GM03348 (cell line): Measurements from ENCODE around the gene TSACC.
"Not testable (repeated sequence)": the region's sequence is repeated elsewhere in the genome, so short reads cannot be mapped to it uniquely, and the experiment has no call there.

Experiments
- DNase-seq: peaks from one replicate; pipeline ENCODE4 v3.0.0; 2012; ENCODE audit warnings: low spot score

TSACC gene

GRCh38 chr1:156346636-156347035 is 8.3 kb downstream of the TSACC start:
- DNase-seq: peak; percentile 82

- DNase-seq: peak; percentile 66
These were observed 9.0 kb downstream of the TSACC start for GRCh38 chr1:156347331-156347730.

- not testable (repeated sequence) for DNase-seq
These were observed 14.2 kb downstream of the TSACC start for GRCh38 chr1:156352481-156352880.

- DNase-seq: no peak
These were observed 18.0 kb downstream of the TSACC start for GRCh38 chr1:156356262-156356874.

GRCh38 chr1:156356875-156357534 is 18.7 kb downstream of the TSACC start:
- peak; percentile 59 for DNase-seq

- DNase-seq: no peak
These were observed 19.7 kb downstream of the TSACC start for GRCh38 chr1:156357977-156358376.

GRCh38 chr1:156358641-156359040 is 20.3 kb downstream of the TSACC start:
- no peak for DNase-seq

- no peak for DNase-seq
These were observed 20.9 kb downstream of the TSACC start for GRCh38 chr1:156359249-156359648.

GRCh38 chr1:156359973-156360372 is 21.6 kb downstream of the TSACC start:
- DNase-seq: peak; percentile 68

- no peak for DNase-seq
These were observed 22.2 kb downstream of the TSACC start for GRCh38 chr1:156360534-156360933.

- DNase-seq: no peak
These were observed 27.4 kb downstream of the TSACC start for GRCh38 chr1:156365754-156366153.

- DNase-seq: no peak
These were observed 28.2 kb downstream of the TSACC start for GRCh38 chr1:156366378-156367166.

GRCh38 chr1:156367383-156368156 is 29.2 kb downstream of the TSACC start:
- DNase-seq: no peak

- DNase-seq: no peak
These were observed 29.9 kb downstream of the TSACC start for GRCh38 chr1:156368157-156368658.

GRCh38 chr1:156368889-156369684 is 30.8 kb downstream of the TSACC start, which contains the start of gene RHBG:
Gene RHBG (plus strand): TSS chr1:156369211. CDS start chr1:156369250, 39 bp downstream.
- peak; percentile 46 for DNase-seq

GRCh38 chr1:156369685-156370286 is 31.5 kb downstream of the TSACC start:
- DNase-seq: not testable (repeated sequence)

- peak; percentile 70 for DNase-seq
These were observed 33.4 kb downstream of the TSACC start for GRCh38 chr1:156371553-156372264.

- no peak for DNase-seq
These were observed 33.9 kb downstream of the TSACC start for GRCh38 chr1:156372265-156372586.

- no peak for DNase-seq
These were observed 34.5 kb downstream of the TSACC start for GRCh38 chr1:156372876-156373275.

GRCh38 chr1:156373546-156373945 is 35.2 kb downstream of the TSACC start:
- DNase-seq: no peak
